PC-9 (cell line): ENCODE data around the gene SIPA1L2.

ENCODE experiments used
- CTCF ChIP-seq: fragments of 200-600 bp; sonication (generic); conservative IDR thresholded peaks from 2 replicates; pipeline ENCODE4 v1.6.1; 2017; ENCODE audit warnings: mixed run types, antibody characterized with exemption, mild to moderate bottlenecking, moderate library complexity
- EZH2 ChIP-seq: fragments of 200-600 bp; sonication (generic); IDR thresholded peaks from 2 replicates; pipeline ENCODE4 v1.8.0; 2017; ENCODE audit warnings: antibody characterized with exemption, low read depth

DNA sequence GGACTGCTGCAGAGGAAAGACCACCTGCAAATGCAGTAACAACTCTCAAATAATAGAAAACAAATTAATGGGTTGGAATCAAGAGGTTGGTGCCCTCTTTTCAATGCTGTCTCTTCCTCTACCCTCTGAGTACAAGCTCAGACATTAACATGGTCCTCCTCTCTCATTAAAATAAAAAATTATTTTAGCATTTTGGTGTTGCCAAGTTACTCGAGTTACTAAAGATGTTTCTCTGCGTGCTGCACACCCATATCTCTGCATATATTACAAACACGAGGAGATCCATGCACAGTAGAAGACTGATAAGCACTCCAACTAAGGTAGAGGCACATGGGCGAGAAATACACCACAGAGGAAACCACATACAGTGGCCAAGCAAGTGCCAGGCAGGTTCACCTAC lies 21.5 kb downstream of the SIPA1L2 start:
- TF ChIP-seq CTCF (no peak), EZH2 (no peak)
